B cell (primary cell): ENCODE results near the gene ANKDD1A. TPM values are rescaled to one million over a fixed set of nuclear protein-coding genes. Genes with fewer than 3 reads are reported as not detected.

ENCODE experiments used
- ATAC-seq: fragments of 200-7000 bp; cut with Tn5 transposase; one replicate; pipeline ENCODE4 v1.10.0; 2021; ENCODE audit warnings: low read depth, mild to moderate bottlenecking, moderate number of reproducible peaks, moderate library complexity
- CTCF ChIA-PET: fragments of 350-600 bp; sonication (Branson Sonifier 250); formaldehyde crosslinking; loops from one replicate; lab custom pipeline; 2021; ENCODE audit warnings: antibody characterized with exemption, inconsistent platforms; lab: Charles Lee
- POLR2A ChIA-PET: fragments of 350-600 bp; sonication (Branson Sonifier 250); formaldehyde crosslinking; loops from one replicate; lab custom pipeline; 2021; ENCODE audit warnings: antibody characterized with exemption; lab: Charles Lee
- DNase-seq: peaks from one replicate; pipeline ENCODE4 v3.0.0; 2013
- H2AFZ ChIP-seq: 2 replicates; pipeline ENCODE4 v1.6.1; 2012; ENCODE audit warnings: mild to moderate bottlenecking, low read depth, low read length; ENCODE audit not compliant: insufficient read depth, poor library complexity, severe bottlenecking
- H3K27ac ChIP-seq, 2 donors: 1 replicate in 1 of 2; 2 replicates in 1 of 2; pipeline ENCODE4 v1.5.1; 2012 to 2013; ENCODE audit warnings: low read length in 2 of 2, mild to moderate bottlenecking in 2 of 2, moderate library complexity in 1 of 2
- H3K27me3 ChIP-seq, 4 experiments: fragments of 200-600 bp in 1 of 4; sonication (generic) in 1 of 4; replicated peaks in 1 of 4; 1 replicate in 2 of 4; 2 replicates in 2 of 4; pipeline versions ENCODE4 v1.6.1 to v1.7.0; 2013 to 2016; ENCODE audit warnings: low read length in 3 of 4, mild to moderate bottlenecking in 2 of 4, mixed read lengths in 1 of 4, moderate library complexity in 1 of 4; ENCODE audit not compliant: insufficient read depth in 4 of 4, control insufficient read depth in 3 of 4; ENCODE audit errors: control extremely low read depth in 1 of 4
- H3K36me3 ChIP-seq, 2 experiments: replicated peaks in 1 of 2; 1 replicate in 1 of 2; 2 replicates in 1 of 2; pipeline versions ENCODE4 v1.6.1 to v1.7.1; 2013; ENCODE audit warnings: low read length in 1 of 2; ENCODE audit not compliant: insufficient read depth in 2 of 2, control insufficient read depth in 1 of 2; ENCODE audit errors: control extremely low read depth in 1 of 2, extremely low read depth in 1 of 2
- H3K4me1 ChIP-seq, 2 donors: fragments of 200-600 bp in 1 of 2; sonication (generic) in 1 of 2; 1 replicate in 1 of 2; 2 replicates in 1 of 2; pipeline versions ENCODE4 v1.5.1 to v1.6.1; 2013 to 2017; ENCODE audit warnings: low read length in 2 of 2; ENCODE audit not compliant: control insufficient read depth in 2 of 2, insufficient read depth in 2 of 2
- H3K4me2 ChIP-seq: replicated peaks from 2 replicates; pipeline ENCODE3; 2012; ENCODE audit warnings: mild to moderate bottlenecking, low read depth, low read length; ENCODE audit not compliant: poor library complexity, severe bottlenecking
- H3K4me3 ChIP-seq, 5 experiments: fragments of 200-600 bp in 1 of 5; sonication (generic) in 1 of 5; 1 replicate in 3 of 5; 2 replicates in 2 of 5; pipeline versions ENCODE4 v1.5.1 to v1.7.0; 2011 to 2016; ENCODE audit warnings: low read length in 4 of 5, mild to moderate bottlenecking in 4 of 5, low read depth in 2 of 5, control low read depth in 1 of 5, moderate library complexity in 1 of 5; ENCODE audit not compliant: insufficient read depth in 1 of 5; ENCODE audit errors: control extremely low read depth in 1 of 5, extremely low read depth in 1 of 5
- H3K79me2 ChIP-seq: fragments of 200-600 bp; sonication (generic); one replicate; pipeline ENCODE4 v1.6.0; 2016; ENCODE audit warnings: low read length; ENCODE audit not compliant: control insufficient read depth, insufficient read depth
- H3K9ac ChIP-seq: fragments of 200-600 bp; sonication (generic); 2 replicates; pipeline ENCODE4 v1.6.1; 2017; ENCODE audit warnings: mild to moderate bottlenecking, low read length, moderate library complexity
- H3K9me3 ChIP-seq, 3 donors: one replicate each; pipeline versions ENCODE4 v1.6.1 to v1.7.1; 2013; ENCODE audit warnings: low read length in 2 of 3; ENCODE audit not compliant: control insufficient read depth in 2 of 3, insufficient read depth in 1 of 3; ENCODE audit errors: control extremely low read depth in 1 of 3
- H4K20me1 ChIP-seq: 2 replicates; pipeline ENCODE4 v1.6.0; 2012; ENCODE audit warnings: mild to moderate bottlenecking, low read length; ENCODE audit not compliant: insufficient read depth, control insufficient read depth, poor library complexity, severe bottlenecking
- H3K27ac Mint-ChIP-seq: one replicate; pipeline ENCODE4 v1.8.0; 2021; ENCODE audit warnings: mixed read lengths
- H3K27me3 Mint-ChIP-seq: one replicate; pipeline ENCODE4 v1.8.0; 2021; ENCODE audit warnings: mixed read lengths
- H3K4me1 Mint-ChIP-seq: one replicate; pipeline ENCODE4 v1.8.0; 2021; ENCODE audit warnings: mixed read lengths
- H3K4me3 Mint-ChIP-seq: one replicate; pipeline ENCODE4 v1.8.0; 2021; ENCODE audit warnings: mixed read lengths
- H3K9me3 Mint-ChIP-seq: one replicate; pipeline ENCODE4 v1.8.0; 2022; ENCODE audit warnings: mixed read lengths; ENCODE audit not compliant: insufficient read depth
- EZH2 ChIP-seq: IDR thresholded peaks from 2 replicates; pipeline ENCODE4 v1.6.1; 2012; ENCODE audit warnings: borderline replicate concordance, low read depth, mild to moderate bottlenecking, moderate library complexity, low read length; ENCODE audit not compliant: insufficient read depth, poor library complexity, severe bottlenecking
- WGBS: methylation state at CpG from one replicate; pipeline ENCODE4 v1.1.5; 2013; ENCODE audit warnings: missing lambda C conversion rate; ENCODE audit not compliant: insufficient coverage; 5-methylcytosine and 5-hydroxymethylcytosine counted together
- intact Hi-C: fragments of 100-400 bp; cut with micrococcal nuclease; formaldehyde crosslinking; loops from one replicate; pipeline ENCODE4 v1.10.0; 2022
- polyA plus RNA-seq: library from polyadenylated mRNA; depleted of rRNA; stranded (reverse); fragments of >200 nt; gene quantifications from 2 replicates; pipeline ENCODE4 v1.2.3, GENCODE V29; 2012
- total RNA-seq, 2 donors: library from RNA; stranded (reverse); fragments of 120-200 nt in 1 of 2; gene quantifications; 1 replicate in 1 of 2; 2 replicates in 1 of 2; pipeline versions ENCODE4 v1.2.3 to v1.2.4, GENCODE V29; 2013 to 2022
- TF ChIP-seq, protein P1 (sequence below): fragments of 200-600 bp; IDR thresholded peaks from one replicate; pipeline ENCODE4 v1.8.0; 2022; ENCODE audit warnings: antibody characterized with exemption, mild to moderate bottlenecking

ANKDD1A gene
- total and polyA plus RNA-seq, 2 donors (not counting 1 experiment from before 2014, with no cell fraction given) = 2.6 to 2.7 TPM

DNA sequence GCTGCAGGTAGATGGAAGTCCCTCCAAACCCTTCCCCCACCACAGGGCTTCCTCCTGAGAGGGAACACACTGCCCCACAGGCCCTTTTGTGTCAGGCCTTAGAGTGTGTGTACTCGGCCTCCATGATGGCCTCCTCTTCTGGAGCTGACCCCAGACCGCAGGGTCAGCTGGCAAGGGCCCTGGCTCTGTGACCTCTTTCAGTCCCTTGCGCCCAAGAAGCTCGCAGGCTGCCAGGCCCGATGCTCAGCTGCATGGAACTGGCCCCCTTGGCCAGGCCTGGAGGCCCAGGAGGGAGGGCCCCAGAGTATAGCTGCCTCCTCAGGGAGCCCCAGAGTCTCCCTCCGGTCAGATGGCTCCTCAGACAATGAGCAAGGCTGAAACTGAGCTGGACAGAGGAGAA is 23.4 kb upstream of the ANKDD1A start:
- H4K20me1 ChIP-seq = no peaks in the 10 kb centered on the region
- no peak overlapping the region for H3K27ac ChIP-seq
- TF ChIP-seq EZH2 = no peak
- TF ChIP-seq, protein P1, sequence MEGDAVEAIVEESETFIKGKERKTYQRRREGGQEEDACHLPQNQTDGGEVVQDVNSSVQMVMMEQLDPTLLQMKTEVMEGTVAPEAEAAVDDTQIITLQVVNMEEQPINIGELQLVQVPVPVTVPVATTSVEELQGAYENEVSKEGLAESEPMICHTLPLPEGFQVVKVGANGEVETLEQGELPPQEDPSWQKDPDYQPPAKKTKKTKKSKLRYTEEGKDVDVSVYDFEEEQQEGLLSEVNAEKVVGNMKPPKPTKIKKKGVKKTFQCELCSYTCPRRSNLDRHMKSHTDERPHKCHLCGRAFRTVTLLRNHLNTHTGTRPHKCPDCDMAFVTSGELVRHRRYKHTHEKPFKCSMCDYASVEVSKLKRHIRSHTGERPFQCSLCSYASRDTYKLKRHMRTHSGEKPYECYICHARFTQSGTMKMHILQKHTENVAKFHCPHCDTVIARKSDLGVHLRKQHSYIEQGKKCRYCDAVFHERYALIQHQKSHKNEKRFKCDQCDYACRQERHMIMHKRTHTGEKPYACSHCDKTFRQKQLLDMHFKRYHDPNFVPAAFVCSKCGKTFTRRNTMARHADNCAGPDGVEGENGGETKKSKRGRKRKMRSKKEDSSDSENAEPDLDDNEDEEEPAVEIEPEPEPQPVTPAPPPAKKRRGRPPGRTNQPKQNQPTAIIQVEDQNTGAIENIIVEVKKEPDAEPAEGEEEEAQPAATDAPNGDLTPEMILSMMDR = no peak
- no peak overlapping the region for H3K4me3 ChIP-seq
- ChIA-PET POLR2A (no interaction called here), CTCF (interaction anchor here (0.7 to 2.0 kb wide), 5 partner anchors 9 to 53 kb away, joined by 3 to 8 read pairs (median 4); no protein-coding TSS in a partner anchor)
- Mint-ChIP-seq H3K4me3 (no peak overlapping the region), H3K9me3 (no peaks in the 10 kb centered on the region), H3K4me1 (peaks cover 36% of the 10 kb centered on the region), H3K27ac (no peak overlapping the region), H3K27me3 (no peaks in the 10 kb centered on the region)
- no peaks in the 10 kb centered on the region for H3K27me3 ChIP-seq
- H3K4me2 ChIP-seq = no peak overlapping the region
- H3K36me3 ChIP-seq = no peaks in the 10 kb centered on the region
- no peak overlapping the region for H2AFZ ChIP-seq
- intact Hi-C loops = no loop called here
- H3K4me1 ChIP-seq = peaks cover 35 to 38% of the 10 kb centered on the region in 2 donors
- H3K79me2 ChIP-seq = no peaks in the 10 kb centered on the region
- WGBS = 97% methylated on average over 6 of the region's 6 CpGs
- DNase-seq (no peak), ATAC-seq (no peak)
- no peak overlapping the region for H3K9ac ChIP-seq
- H3K9me3 ChIP-seq = no peaks in the 10 kb centered on the region

DNA sequence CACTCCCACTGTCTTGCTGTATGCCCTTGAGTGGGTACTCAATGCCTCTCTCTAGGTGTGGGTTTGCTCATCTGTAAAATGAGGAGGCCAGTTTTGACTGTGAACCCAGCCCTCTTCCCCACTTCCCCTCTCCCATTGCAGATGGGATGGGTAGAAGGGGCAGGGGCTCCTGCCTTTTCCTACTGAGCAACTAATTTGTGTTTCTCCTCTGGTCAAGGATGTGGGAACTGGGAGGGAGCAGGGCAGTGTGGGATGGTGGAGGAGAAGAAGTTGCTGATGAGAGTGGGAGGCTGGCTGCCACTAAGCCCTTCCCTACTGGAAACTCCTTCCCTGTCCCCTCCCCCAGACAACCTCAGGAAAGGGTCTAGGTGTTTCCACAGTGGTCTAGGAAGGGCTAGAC is 20.1 kb upstream of the ANKDD1A start:
- peaks cover 50 to 58% of the 10 kb centered on the region in 2 donors for H3K4me1 ChIP-seq
- POLR2A ChIA-PET = interaction anchor here (0.6 to 0.9 kb wide), 2 partner anchors 8 to 12 kb away, joined by 3 to 4 read pairs; no protein-coding TSS in a partner anchor
- no peak for DNase-seq

More for the DNA sequence above, 20.1 kb upstream of the ANKDD1A start:
- intact Hi-C loops = loop anchor here (10.0 kb wide), 1 partner anchor 293 kb away; the partner anchor contains the start of gene CLPX
- no peaks in the 10 kb centered on the region for H3K79me2 ChIP-seq
- no peaks in the 10 kb centered on the region for H4K20me1 ChIP-seq
- Mint-ChIP-seq H3K9me3 (no peaks in the 10 kb centered on the region), H3K4me3 (no peak overlapping the region), H3K27me3 (no peaks in the 10 kb centered on the region), H3K27ac (peak overlapping the region; percentile 99), H3K4me1 (peaks cover 58% of the 10 kb centered on the region)
- H3K4me3 ChIP-seq = peak overlapping the region in 1 of 5 experiments; percentile 3
- H3K9ac ChIP-seq = no peak overlapping the region
- CTCF ChIA-PET = interaction anchor here (0.6 to 7.1 kb wide), 3 partner anchors 54 to 239 kb away, joined by 3 to 81 read pairs (median 3); partner anchors contain the start of gene PLEKHO2
- H3K4me2 ChIP-seq = peak overlapping the region; percentile 95
- no peak for TF ChIP-seq EZH2
- TF ChIP-seq, protein P1 = no peak
- H3K9me3 ChIP-seq = no peaks in the 10 kb centered on the region
- peak overlapping the region; percentile 86 to 94 for H3K27ac ChIP-seq
- ATAC-seq = no peak
- H3K27me3 ChIP-seq = no peaks in the 10 kb centered on the region
- H2AFZ ChIP-seq = no peak overlapping the region
- no peaks in the 10 kb centered on the region for H3K36me3 ChIP-seq
